Stimulated activated CD8-positive, alpha-beta memory T cell treated with anti-CD3 and anti-CD28 coated beads, Interleukin-2, amount 100 ng/mL, for 48 hours (primary cell): Measurements from ENCODE around the gene IL31RA.
"Not testable (repeated sequence)": the region's sequence is repeated elsewhere in the genome, so short reads cannot be mapped to it uniquely, and the experiment has no call there.

ENCODE experiments used
- DNase-seq, 2 donors: peaks; one replicate each; pipeline ENCODE4 v3.0.0-alpha.2; 2020; ENCODE audit warnings: low read depth in 2 of 2

Gene IL31RA

GRCh38 chr5:55850839-55851674 lies at the start of gene IL31RA:
Gene IL31RA (plus strand): TSS chr5:55851357. CDS start chr5:55851571, 214 bp downstream.
- no peak for DNase-seq

DNA sequence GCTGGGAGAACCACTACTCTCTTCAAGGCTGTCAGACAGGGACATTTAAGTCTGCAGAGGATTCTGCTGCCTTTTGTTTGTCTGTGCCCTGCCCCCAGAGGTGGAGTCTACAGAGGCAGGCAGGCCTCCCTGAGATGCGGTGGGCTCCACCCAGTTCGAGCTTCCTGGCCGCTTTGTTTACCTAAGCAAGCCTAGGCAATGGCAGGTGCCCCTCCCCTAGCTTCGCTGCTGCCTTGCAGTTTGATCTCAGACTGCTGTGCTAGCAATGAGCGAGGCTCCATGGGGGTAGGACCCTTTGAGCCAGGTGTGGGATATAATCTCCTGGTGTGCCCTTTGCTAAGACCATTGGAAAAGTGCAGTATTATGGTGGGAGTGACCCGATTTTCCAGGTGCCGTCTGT lies 42.3 kb upstream of the IL31RA start:
- DNase-seq, result not testable (repeated sequence)

- not testable (repeated sequence) for DNase-seq
Observed at GRCh38 chr5:55815939-55816338, 35.2 kb upstream of the IL31RA start.

GRCh38 chr5:55816342-55816741 lies 34.8 kb upstream of the IL31RA start:
- no peak for DNase-seq

DNA sequence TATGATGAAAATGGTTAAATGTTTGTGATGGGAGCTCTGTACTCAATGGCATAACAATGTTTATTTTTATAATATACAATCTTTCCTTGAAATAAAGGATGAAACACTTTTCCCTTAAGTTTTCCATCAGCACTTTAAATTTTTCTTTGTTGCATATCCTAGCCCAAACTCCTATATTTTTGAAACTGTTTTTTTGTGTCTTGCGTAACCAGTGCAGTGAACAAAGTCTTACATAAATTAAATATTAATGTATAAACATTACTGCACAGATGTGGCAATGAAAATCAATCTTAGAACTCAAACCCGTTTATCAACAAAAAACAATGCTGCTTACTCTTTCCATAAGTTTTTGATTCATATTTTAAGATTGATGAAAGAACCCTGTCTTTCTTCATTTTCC lies 34.1 kb upstream of the IL31RA start:
- no peak for DNase-seq

- DNase-seq, result no peak
Observed at GRCh38 chr5:55820488-55820887, 30.7 kb upstream of the IL31RA start.

DNA sequence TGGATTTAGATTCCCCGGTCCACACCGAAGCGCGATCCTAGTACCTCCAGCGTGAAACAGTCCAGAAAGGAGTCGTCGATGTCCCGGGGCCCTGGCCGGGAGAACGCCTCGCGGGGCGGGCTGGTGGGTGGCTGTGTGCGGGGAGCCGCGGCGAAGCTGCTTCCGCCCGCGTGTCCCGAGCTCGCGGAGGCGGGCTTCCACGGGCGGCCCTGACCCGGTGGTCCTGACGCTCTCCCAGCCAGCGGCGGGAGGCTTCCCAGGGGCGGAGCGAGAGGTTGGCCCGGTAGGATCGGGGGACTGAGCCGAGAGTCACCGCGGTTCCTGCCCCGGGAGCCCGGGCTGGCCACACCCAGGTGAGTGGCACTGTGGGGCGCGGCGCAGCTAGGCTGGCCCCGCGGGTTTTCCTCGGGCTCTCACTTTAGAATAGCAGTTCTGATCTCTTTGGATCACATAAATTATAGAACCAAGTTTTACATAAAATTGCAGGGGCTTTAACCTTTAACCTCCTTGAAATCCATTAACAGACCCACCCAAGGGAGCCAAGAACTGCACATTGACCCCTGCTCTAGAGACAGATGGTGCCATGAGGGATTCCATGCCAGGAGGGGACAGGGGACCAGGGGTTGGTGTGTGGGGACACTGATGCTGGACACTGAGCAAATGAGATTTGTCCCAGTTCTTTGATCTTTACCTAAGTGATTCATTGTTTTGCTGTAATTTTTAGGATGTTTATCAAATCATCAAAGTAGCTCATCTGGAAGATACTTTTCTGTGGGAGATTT lies 29.2 kb upstream of the IL31RA start:
- no peak for DNase-seq

DNA sequence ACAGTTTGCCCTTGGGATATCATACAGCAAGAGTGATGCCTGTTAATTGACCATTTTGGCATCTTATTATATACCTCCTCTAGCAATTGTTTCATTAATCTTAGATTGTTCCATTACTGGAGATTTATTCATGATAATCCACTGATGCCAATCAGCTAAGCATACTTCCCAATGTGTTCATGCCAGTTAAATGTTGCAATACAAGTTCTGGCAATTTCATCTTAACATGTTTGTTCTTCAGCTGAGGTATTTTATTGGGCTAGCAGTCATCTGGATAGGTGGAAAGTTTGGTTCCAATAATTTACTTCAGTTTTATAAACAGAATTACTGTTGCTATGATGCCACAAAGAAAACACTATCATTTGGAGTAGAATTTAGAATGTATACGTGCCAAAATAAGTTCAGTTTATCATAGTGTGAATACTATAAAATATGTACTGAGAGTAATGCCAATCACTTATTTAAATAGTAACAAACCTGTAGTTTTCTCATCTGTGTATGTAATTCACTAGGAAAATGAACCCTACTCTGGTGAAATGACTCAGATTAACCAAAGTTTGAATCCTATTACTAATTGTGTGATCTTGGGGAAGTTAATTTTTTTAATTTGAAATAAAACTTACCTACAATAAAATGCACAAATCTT lies 27.9 kb upstream of the IL31RA start:
- no peak for DNase-seq

DNA sequence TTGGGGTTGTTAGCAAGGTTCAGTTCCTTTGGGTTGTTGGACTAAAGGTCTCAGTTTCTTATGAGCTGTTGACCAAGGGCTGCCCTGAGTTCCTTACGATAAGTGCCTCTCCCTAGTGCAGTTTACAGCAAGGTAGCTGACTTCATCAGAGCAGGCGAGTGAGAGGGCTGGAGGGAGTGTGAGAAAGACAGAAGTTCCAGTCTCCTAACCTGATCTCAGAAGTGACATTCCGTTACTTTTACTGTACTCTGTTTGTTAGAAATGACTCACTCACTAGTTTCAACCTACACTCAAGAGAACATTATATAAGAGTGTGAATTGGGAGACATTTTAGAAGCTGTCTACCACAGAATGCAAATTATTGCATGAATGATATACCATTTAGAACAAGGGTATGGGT lies 21.2 kb upstream of the IL31RA start:
- DNase-seq, result no peak

GRCh38 chr5:55832446-55832845 lies 18.7 kb upstream of the IL31RA start:
- DNase-seq, result no peak

GRCh38 chr5:55836191-55836590 lies 15.0 kb upstream of the IL31RA start:
- no peak for DNase-seq

- no peak for DNase-seq
Observed at GRCh38 chr5:55841976-55842375, 9.2 kb upstream of the IL31RA start.

- DNase-seq, result no peak
Observed at GRCh38 chr5:55847837-55848236, 3.3 kb upstream of the IL31RA start.

- no peak for DNase-seq
Observed at GRCh38 chr5:55848783-55849182, 2.4 kb upstream of the IL31RA start.

DNA sequence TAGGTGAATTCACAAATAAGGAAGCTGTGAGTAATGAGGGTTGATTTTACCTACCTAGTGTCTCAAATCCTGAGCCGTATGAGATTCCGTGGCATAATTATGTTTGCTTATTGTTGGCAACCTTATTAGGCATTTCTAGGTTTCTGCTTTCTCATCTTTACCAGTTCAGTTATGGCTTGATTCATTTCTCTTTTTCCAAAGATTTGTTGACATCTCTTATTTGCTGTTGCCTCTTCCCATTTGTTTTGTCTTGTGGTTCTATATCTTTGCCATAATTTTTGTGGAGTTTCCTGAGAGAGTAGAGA lies 470 bp downstream of the IL31RA start:
- DNase-seq, result no peak

DNA sequence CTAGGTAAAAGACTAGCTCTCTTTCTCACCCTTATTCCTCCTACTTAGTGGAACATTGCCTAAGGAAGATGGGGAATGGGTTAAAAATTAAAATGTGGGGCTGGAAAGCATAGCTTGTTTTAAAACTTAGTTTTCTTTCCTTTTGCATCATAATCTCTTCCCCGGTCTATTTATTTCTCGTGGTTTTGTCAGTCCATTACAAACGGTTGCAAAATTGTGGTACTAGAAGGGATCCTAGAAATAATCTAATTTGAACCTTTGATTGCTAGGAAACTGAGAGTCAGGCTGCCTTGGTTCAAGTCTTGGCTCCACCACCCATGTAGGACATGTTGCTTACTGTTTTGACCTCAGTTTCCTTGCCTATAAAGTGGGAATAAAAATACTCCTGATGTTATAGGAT lies 1.3 kb downstream of the IL31RA start:
- no peak for DNase-seq

DNA sequence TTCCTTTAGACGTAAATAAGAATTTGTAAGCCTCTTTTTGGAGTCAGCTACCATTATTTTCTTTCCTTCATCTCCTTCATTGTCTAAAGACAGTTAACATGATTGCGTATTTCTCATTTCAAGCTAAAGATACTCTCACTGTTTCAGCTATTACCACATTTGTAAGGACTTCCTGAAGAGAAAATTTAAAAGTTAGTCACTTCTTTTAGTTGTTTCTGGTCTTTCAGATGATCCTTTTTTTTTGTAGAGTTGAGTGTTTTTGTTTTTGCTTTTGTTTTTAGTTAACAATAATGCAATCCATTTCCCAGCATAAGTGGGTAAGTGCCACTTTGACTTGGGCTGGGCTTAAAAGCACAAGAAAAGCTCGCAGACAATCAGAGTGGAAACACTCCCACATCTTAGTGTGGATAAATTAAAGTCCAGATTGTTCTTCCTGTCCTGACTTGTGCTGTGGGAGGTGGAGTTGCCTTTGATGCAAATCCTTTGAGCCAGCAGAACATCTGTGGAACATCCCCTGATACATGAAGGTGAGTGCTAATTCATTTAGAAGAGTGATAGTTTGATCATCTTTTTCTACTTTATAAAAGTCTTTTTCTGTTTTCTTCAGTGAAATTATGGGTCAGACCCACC lies 2.0 kb downstream of the IL31RA start:
- no peak for DNase-seq

GRCh38 chr5:55853818-55854217 lies 2.7 kb downstream of the IL31RA start:
- no peak for DNase-seq

DNA sequence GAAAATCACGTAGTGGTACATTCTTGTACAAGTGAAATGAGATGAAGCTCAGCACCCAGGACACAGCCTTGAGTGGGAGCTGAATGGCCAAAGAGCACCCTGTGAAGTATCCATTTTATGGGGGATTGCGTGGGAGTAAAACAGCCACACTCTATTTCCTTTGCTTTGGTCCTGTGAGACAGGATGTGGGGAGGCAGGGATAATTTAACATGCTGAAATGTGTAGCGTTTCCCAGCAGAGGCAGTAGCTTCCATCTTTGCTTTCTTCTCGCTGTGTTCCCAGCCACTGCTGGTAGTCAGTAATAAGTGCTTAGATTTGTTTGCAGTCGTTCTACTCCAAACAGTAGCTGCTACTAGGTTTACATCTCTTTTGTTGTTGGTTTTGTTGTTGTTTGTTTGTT lies 4.4 kb downstream of the IL31RA start:
- no peak for DNase-seq

DNA sequence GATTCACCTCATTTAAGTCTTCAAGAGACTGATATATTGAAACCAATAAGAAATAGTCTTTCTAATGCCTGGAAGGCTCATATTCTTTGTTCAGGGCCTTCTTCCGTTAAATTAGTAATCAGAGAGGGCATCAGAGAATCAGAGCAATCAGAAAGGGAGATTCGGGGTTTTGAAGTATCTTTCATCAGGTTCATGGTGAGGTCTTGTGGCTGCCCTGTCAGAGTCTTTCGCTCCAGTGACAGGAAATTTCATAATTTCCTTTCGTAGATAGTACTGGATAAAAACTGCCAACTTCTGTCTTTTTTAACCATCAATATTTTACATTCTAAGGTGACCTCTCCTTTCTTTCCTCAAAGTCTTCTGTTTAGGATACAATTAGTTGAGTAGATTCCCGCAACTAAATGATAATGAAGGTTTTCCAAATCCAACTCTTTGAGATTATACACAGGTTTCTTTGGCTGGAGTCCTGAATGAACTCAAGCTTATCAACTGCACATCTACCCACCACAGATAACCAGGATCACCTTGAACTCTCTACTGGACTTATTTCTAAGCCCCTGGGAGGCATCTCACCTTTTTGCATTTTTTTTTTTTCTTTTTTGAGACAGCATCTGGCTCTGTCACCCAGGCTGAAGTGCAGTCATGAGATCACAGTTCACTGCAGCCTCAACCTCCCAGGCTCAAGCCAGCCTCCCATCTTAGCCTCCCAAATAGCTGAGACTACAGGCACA lies 5.5 kb downstream of the IL31RA start:
- DNase-seq, result no peak

DNA sequence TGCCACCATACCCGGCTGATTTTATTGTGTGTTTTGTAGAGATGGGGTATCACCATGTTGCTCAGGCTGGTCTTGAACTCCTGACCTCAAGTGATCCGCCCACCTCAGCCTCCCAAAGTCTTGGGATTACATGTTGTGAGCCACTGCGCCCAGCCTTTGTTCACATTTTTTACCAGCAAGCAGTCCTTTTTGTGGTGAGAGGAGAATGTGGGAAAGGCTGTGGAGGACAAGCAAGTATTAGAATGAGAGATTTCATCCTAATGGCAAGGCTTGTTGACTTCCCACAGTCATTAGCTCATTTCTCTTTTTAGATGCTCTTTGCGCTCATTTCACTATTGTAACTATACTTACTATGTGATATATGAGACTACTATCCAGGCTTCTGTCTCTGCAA lies 6.1 kb downstream of the IL31RA start:
- no peak for DNase-seq

GRCh38 chr5:55858104-55858503 lies 6.9 kb downstream of the IL31RA start:
- DNase-seq, result no peak
